Astrocyte of the spinal cord (primary cell): Measurements from ENCODE around the gene TLK1.

Experiments used
- DNase-seq: peaks from one replicate; pipeline ENCODE4 v3.0.0; 2011; ENCODE audit warnings: low read depth, low spot score
- H3K4me3 ChIP-seq: 2 replicates; pipeline ENCODE4 v1.5.1; 2011; ENCODE audit warnings: low read depth, mild to moderate bottlenecking, low read length, moderate library complexity
- CTCF ChIP-seq: IDR thresholded peaks from 2 replicates; pipeline ENCODE4 v1.5.1; 2012; ENCODE audit warnings: low read depth, mild to moderate bottlenecking, low read length, inconsistent platforms
- in situ Hi-C: cut with HindIII; loops from 2 replicates; pipeline ENCODE4 v1.10.0; 2017; ENCODE audit warnings: low sequenced_read_pairs

Gene TLK1

GRCh38 chr2:171157109-171157500 is 3.6 kb downstream of the TLK1 start:
- no peak for TF ChIP-seq CTCF
- in situ Hi-C loops = no loop called here
- no peak overlapping the region for H3K4me3 ChIP-seq
- no peak for DNase-seq

- in situ Hi-C loops = no loop called here
- no peak for TF ChIP-seq CTCF
- no peak overlapping the region for H3K4me3 ChIP-seq
- no peak for DNase-seq
Observed at GRCh38 chr2:171154348-171154747, 6.3 kb downstream of the TLK1 start.

- in situ Hi-C loops = no loop called here
- no peak for DNase-seq
- H3K4me3 ChIP-seq = no peak overlapping the region
- no peak for TF ChIP-seq CTCF
Observed at GRCh38 chr2:171150694-171151285, 9.9 kb downstream of the TLK1 start.

- in situ Hi-C loops = no loop called here
- H3K4me3 ChIP-seq = no peak overlapping the region
- TF ChIP-seq CTCF = no peak
- no peak for DNase-seq
Observed at GRCh38 chr2:171149986-171150693, 10.6 kb downstream of the TLK1 start.

- in situ Hi-C loops = no loop called here
- H3K4me3 ChIP-seq = no peak overlapping the region
- no peak for DNase-seq
- no peak for TF ChIP-seq CTCF
Observed at GRCh38 chr2:171149171-171149938, 11.3 kb downstream of the TLK1 start.

- no peak for DNase-seq
- in situ Hi-C loops = no loop called here
- H3K4me3 ChIP-seq = no peak overlapping the region
- no peak for TF ChIP-seq CTCF
Observed at GRCh38 chr2:171147081-171147480, 13.6 kb downstream of the TLK1 start.
